Stimulated activated CD4-positive, alpha-beta T cell treated with anti-CD3 and anti-CD28 coated beads, Interleukin-2, amount 100 ng/mL, for 24 hours (primary cell): Measurements from ENCODE around the gene SNORC.
A peak's percentile ranks its signal among the peaks of the same experiment; 100 is the strongest.
"Not testable (repeated sequence)": the region's sequence is repeated elsewhere in the genome, so short reads cannot be mapped to it uniquely, and the experiment has no call there.

ENCODE experiments used
- DNase-seq, 2 donors: peaks; one replicate each; pipeline ENCODE4 v3.0.0-alpha.2; 2020

The SNORC gene

GRCh38 chr2:232870018-232870765, at the start of gene SNORC:
TSS of gene SNORC (plus strand) at chr2:232870264. CDS start at chr2:232870342, 78 bp downstream.
- DNase-seq, result no peak

- DNase-seq, result no peak
Observed at GRCh38 chr2:232829988-232830387, 40.1 kb upstream of the SNORC start.

- DNase-seq, result no peak
Observed at GRCh38 chr2:232831496-232831895, 38.6 kb upstream of the SNORC start.

GRCh38 chr2:232833830-232834229, 36.2 kb upstream of the SNORC start:
- DNase-seq, result no peak

GRCh38 chr2:232835687-232836208, 34.3 kb upstream of the SNORC start:
- no peak for DNase-seq

- no peak for DNase-seq
Observed at GRCh38 chr2:232836934-232837333, 33.1 kb upstream of the SNORC start.

- DNase-seq, result peak; percentile 62 to 64
Observed at GRCh38 chr2:232838406-232838874, 31.6 kb upstream of the SNORC start.

- no peak for DNase-seq
Observed at GRCh38 chr2:232839411-232840079, 30.5 kb upstream of the SNORC start.

GRCh38 chr2:232842689-232843088, 27.4 kb upstream of the SNORC start:
- no peak for DNase-seq

- DNase-seq, result no peak
Observed at GRCh38 chr2:232843834-232844233, 26.2 kb upstream of the SNORC start.

GRCh38 chr2:232846055-232846454, 24.0 kb upstream of the SNORC start:
- DNase-seq, result no peak

GRCh38 chr2:232850039-232850438, 20.0 kb upstream of the SNORC start:
- DNase-seq, result no peak

- DNase-seq, result not testable (repeated sequence)
Observed at GRCh38 chr2:232852081-232852480, 18.0 kb upstream of the SNORC start.

GRCh38 chr2:232852676-232853075, 17.4 kb upstream of the SNORC start:
- no peak for DNase-seq

GRCh38 chr2:232854082-232854481, 16.0 kb upstream of the SNORC start:
- no peak for DNase-seq

GRCh38 chr2:232857158-232857563, 12.9 kb upstream of the SNORC start:
- DNase-seq, result no peak

GRCh38 chr2:232859385-232859916, 10.6 kb upstream of the SNORC start:
- DNase-seq, result no peak

- no peak for DNase-seq
Observed at GRCh38 chr2:232860593-232861241, 9.3 kb upstream of the SNORC start.

GRCh38 chr2:232861353-232861752, 8.7 kb upstream of the SNORC start:
- no peak for DNase-seq

- DNase-seq, result no peak
Observed at GRCh38 chr2:232863996-232864395, 6.1 kb upstream of the SNORC start.

- no peak for DNase-seq
Observed at GRCh38 chr2:232865165-232865564, 4.9 kb upstream of the SNORC start.

- no peak for DNase-seq
Observed at GRCh38 chr2:232866104-232866503, 4.0 kb upstream of the SNORC start.
